Endothelial cell (in vitro differentiated cells): ENCODE data around the gene AIMP1. TPM values are rescaled to one million over a fixed set of nuclear protein-coding genes. Genes with fewer than 3 reads are reported as not detected.
A peak's percentile ranks its signal among the peaks of the same experiment; 100 is the strongest.

ENCODE experiments used
- DNase-seq: peaks from one replicate; pipeline ENCODE4 v3.0.0; 2021; ENCODE audit warnings: low spot score
- H3K27ac Mint-ChIP-seq: one replicate; pipeline ENCODE4 v1.8.0; 2021; ENCODE audit warnings: mixed read lengths, inconsistent platforms; ENCODE audit not compliant: unreplicated experiment
- H3K27me3 Mint-ChIP-seq: one replicate; pipeline ENCODE4 v1.8.0; 2021; ENCODE audit warnings: mild to moderate bottlenecking, moderate library complexity, mixed read lengths, inconsistent platforms; ENCODE audit not compliant: unreplicated experiment
- H3K36me3 Mint-ChIP-seq: one replicate; pipeline ENCODE4 v1.8.0; 2021; ENCODE audit warnings: mild to moderate bottlenecking, low read depth, mixed read lengths, inconsistent platforms; ENCODE audit not compliant: unreplicated experiment
- H3K4me1 Mint-ChIP-seq: one replicate; pipeline ENCODE4 v1.8.0; 2021; ENCODE audit warnings: mild to moderate bottlenecking, mixed read lengths, inconsistent platforms; ENCODE audit not compliant: unreplicated experiment
- H3K4me3 Mint-ChIP-seq: one replicate; pipeline ENCODE4 v1.8.0; 2021; ENCODE audit warnings: mild to moderate bottlenecking, mixed read lengths, inconsistent platforms; ENCODE audit not compliant: unreplicated experiment
- H3K9me3 Mint-ChIP-seq: one replicate; pipeline ENCODE4 v1.8.0; 2021; ENCODE audit warnings: mixed read lengths, inconsistent platforms; ENCODE audit not compliant: unreplicated experiment
- total RNA-seq: library from RNA; stranded (reverse); fragmentation: NEBNext Ultra II Directional; extraction: Animal tissue kit (Norgen Biotek cat#: 25700); gene quantifications from one replicate; pipeline ENCODE4 v1.2.1, GENCODE V29; 2021; ENCODE audit not compliant: unreplicated experiment
- TF ChIP-seq, protein P1 (sequence below): fragments of 200-600 bp; sonication (generic); IDR thresholded peaks from one replicate; pipeline ENCODE4 v1.5.0; 2021; ENCODE audit warnings: antibody characterized with exemption; ENCODE audit not compliant: unreplicated experiment

Gene AIMP1
- total RNA-seq, 1 donor from 2014 or later, result 25.4 TPM

- TF ChIP-seq, protein P1, sequence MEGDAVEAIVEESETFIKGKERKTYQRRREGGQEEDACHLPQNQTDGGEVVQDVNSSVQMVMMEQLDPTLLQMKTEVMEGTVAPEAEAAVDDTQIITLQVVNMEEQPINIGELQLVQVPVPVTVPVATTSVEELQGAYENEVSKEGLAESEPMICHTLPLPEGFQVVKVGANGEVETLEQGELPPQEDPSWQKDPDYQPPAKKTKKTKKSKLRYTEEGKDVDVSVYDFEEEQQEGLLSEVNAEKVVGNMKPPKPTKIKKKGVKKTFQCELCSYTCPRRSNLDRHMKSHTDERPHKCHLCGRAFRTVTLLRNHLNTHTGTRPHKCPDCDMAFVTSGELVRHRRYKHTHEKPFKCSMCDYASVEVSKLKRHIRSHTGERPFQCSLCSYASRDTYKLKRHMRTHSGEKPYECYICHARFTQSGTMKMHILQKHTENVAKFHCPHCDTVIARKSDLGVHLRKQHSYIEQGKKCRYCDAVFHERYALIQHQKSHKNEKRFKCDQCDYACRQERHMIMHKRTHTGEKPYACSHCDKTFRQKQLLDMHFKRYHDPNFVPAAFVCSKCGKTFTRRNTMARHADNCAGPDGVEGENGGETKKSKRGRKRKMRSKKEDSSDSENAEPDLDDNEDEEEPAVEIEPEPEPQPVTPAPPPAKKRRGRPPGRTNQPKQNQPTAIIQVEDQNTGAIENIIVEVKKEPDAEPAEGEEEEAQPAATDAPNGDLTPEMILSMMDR, result no peak
- Mint-ChIP-seq H3K4me1 (no peaks in the 10 kb centered on the region), H3K4me3 (no peak overlapping the region), H3K27ac (no peak overlapping the region), H3K36me3 (peaks cover 38% of the 10 kb centered on the region), H3K27me3 (no peaks in the 10 kb centered on the region), H3K9me3 (no peaks in the 10 kb centered on the region)
- DNase-seq, result no peak
Observed at GRCh38 chr4:106336618-106337017, 20.3 kb downstream of the AIMP1 start.

- no peaks in the 10 kb centered on the region for H3K9me3 Mint-ChIP-seq
- H3K27ac Mint-ChIP-seq, result no peak overlapping the region
- no peaks in the 10 kb centered on the region for H3K27me3 Mint-ChIP-seq
- no peak for DNase-seq
- H3K4me1 Mint-ChIP-seq, result no peaks in the 10 kb centered on the region
- peak overlapping the region; percentile 33 for H3K4me3 Mint-ChIP-seq
- TF ChIP-seq, protein P1, result no peak
- H3K36me3 Mint-ChIP-seq, result peaks cover 35% of the 10 kb centered on the region
Observed at GRCh38 chr4:106337916-106338315, 21.6 kb downstream of the AIMP1 start.

GRCh38 chr4:106338671-106339070 lies 22.3 kb downstream of the AIMP1 start:
- TF ChIP-seq, protein P1, result no peak
- Mint-ChIP-seq H3K4me3 (no peak overlapping the region), H3K27me3 (no peaks in the 10 kb centered on the region), H3K27ac (no peak overlapping the region), H3K4me1 (no peaks in the 10 kb centered on the region), H3K9me3 (no peaks in the 10 kb centered on the region), H3K36me3 (peaks cover 35% of the 10 kb centered on the region)
- DNase-seq, result no peak

DNA sequence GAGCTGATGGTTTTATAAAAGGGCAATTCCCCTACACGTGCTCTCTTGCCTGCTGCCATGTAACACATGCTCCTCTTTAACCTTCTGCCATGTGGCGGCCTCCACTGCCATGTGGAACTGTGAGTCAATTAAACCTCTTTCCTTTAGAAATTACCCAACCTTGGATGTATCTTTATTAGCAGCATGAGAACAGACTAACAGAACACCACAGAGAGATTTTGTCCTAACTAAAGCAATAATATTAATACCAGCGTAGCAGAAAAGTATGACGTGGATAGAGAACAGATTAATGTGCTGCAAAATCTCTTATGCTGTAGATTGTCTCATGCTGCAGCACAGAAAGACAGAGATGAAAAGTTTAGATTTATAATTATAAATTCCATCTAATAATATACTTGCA lies 23.1 kb downstream of the AIMP1 start:
- no peaks in the 10 kb centered on the region for H3K9me3 Mint-ChIP-seq
- peak overlapping the region; percentile 9 for H3K4me3 Mint-ChIP-seq
- no peak for DNase-seq
- H3K4me1 Mint-ChIP-seq, result no peaks in the 10 kb centered on the region
- peaks cover 35% of the 10 kb centered on the region for H3K36me3 Mint-ChIP-seq
- TF ChIP-seq, protein P1, result no peak
- H3K27me3 Mint-ChIP-seq, result no peaks in the 10 kb centered on the region
- H3K27ac Mint-ChIP-seq, result no peak overlapping the region

DNA sequence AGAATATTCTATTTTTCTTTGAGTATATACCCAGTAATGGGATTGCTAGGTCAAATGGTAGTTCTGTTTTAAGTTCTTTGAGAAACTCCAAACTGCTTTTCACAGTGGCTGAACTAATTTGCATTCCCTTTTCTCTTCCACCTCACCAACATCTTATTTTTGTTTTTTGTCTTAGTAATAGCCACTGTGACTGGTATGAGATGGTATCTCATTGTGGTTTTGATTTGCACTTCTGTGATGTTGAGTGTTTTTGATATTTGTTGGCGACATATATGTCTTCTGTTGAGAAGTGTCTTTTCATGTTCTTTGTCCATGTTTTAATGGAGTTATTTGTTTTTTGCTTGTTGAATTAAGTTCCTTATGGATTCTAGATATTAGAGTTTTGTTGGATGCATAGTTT lies 24.4 kb downstream of the AIMP1 start:
- TF ChIP-seq, protein P1, result no peak
- Mint-ChIP-seq H3K9me3 (no peaks in the 10 kb centered on the region), H3K36me3 (peaks cover 35% of the 10 kb centered on the region), H3K27me3 (no peaks in the 10 kb centered on the region), H3K4me1 (no peaks in the 10 kb centered on the region), H3K27ac (no peak overlapping the region), H3K4me3 (no peak overlapping the region)
- no peak for DNase-seq
